ENCODE results near the gene CDC42BPA.

CDC42BPA gene

GRCh38 chr1:226966683-226967082 lies 351.6 kb downstream of the CDC42BPA start:
- TF ChIP-seq TSHZ2 (CRISPR knock-in tag; IDR thresholded peaks at IDR 0.05) (no peak), ESRRG (CRISPR knock-in tag; IDR thresholded peaks at IDR 0.05) (no peak), POU6F1 (CRISPR knock-in tag; IDR thresholded peaks at IDR 0.05; ENCODE audit: borderline replicate concordance, low read depth) (no peak), ZFP3 (CRISPR knock-in tag; IDR thresholded peaks at IDR 0.05) (no peak), CREB5 (CRISPR knock-in tag; IDR thresholded peaks at IDR 0.05; ENCODE audit: low read depth) (no peak), RARB (CRISPR knock-in tag; IDR thresholded peaks at IDR 0.05) (no peak), ISL1 (CRISPR knock-in tag; IDR thresholded peaks at IDR 0.05) (no peak), TOX (CRISPR knock-in tag; IDR thresholded peaks at IDR 0.05; ENCODE audit: borderline replicate concordance) (no peak), ZNF8 (CRISPR knock-in tag; IDR thresholded peaks at IDR 0.05) (no peak), ZNF70 (CRISPR knock-in tag; IDR thresholded peaks at IDR 0.05) (no peak), GLIS3 (CRISPR knock-in tag; IDR thresholded peaks at IDR 0.05) (no peak), ZC3H10 (CRISPR knock-in tag; IDR thresholded peaks at IDR 0.05) (no peak), ARNTL (CRISPR knock-in tag; IDR thresholded peaks at IDR 0.05; ENCODE audit: borderline replicate concordance, low read depth) (no peak), BACH2 (CRISPR knock-in tag; IDR thresholded peaks at IDR 0.05; ENCODE audit: borderline replicate concordance) (no peak), ZNF565 (CRISPR knock-in tag; conservative IDR thresholded peaks at IDR 0.05; ENCODE audit: low read depth) (no peak), SNAI2 (CRISPR knock-in tag; IDR thresholded peaks at IDR 0.05) (no peak)
- no peak for ATAC-seq

- ATAC-seq = no peak
- no peak for TF ChIP-seq BACH2 (CRISPR knock-in tag; IDR thresholded peaks at IDR 0.05; ENCODE audit: borderline replicate concordance)
- TF ChIP-seq POU6F1 (CRISPR knock-in tag; IDR thresholded peaks at IDR 0.05; ENCODE audit: borderline replicate concordance, low read depth) = no peak
- TF ChIP-seq ZNF70 (CRISPR knock-in tag; IDR thresholded peaks at IDR 0.05) = no peak
- TF ChIP-seq TSHZ2 (CRISPR knock-in tag; IDR thresholded peaks at IDR 0.05) = no peak
- TF ChIP-seq ZNF8 (CRISPR knock-in tag; IDR thresholded peaks at IDR 0.05) = no peak
- TF ChIP-seq ZFP3 (CRISPR knock-in tag; IDR thresholded peaks at IDR 0.05) = no peak
- TF ChIP-seq RARB (CRISPR knock-in tag; IDR thresholded peaks at IDR 0.05) = no peak
- TF ChIP-seq ZFP30 (CRISPR knock-in tag; IDR thresholded peaks at IDR 0.05) = no peak
- no peak for TF ChIP-seq ARNTL (CRISPR knock-in tag; IDR thresholded peaks at IDR 0.05; ENCODE audit: borderline replicate concordance, low read depth)
- no peak for TF ChIP-seq ISL1 (CRISPR knock-in tag; IDR thresholded peaks at IDR 0.05)
- TF ChIP-seq GLIS3 (CRISPR knock-in tag; IDR thresholded peaks at IDR 0.05) = no peak
- no peak for TF ChIP-seq SNAI2 (CRISPR knock-in tag; IDR thresholded peaks at IDR 0.05)
- no peak for TF ChIP-seq PPARA (CRISPR knock-in tag; IDR thresholded peaks at IDR 0.05; ENCODE audit: borderline replicate concordance)
These were observed 352.5 kb downstream of the CDC42BPA start for GRCh38 chr1:226965581-226966440.
